NCI-H1417 (cell line): Measurements from ENCODE around the gene STXBP5L.
"Not testable (repeated sequence)": the region's sequence is repeated elsewhere in the genome, so short reads cannot be mapped to it uniquely, and the experiment has no call there.

Experiments used
- DNase-seq, 3 experiments: peaks; one replicate each; lab custom pipeline; 2025; lab: John Stamatoyannopoulos, UW

The STXBP5L gene

GRCh38 chr3:121430664-121431215 is 522.7 kb downstream of the STXBP5L start:
- DNase-seq: no peak

- peak in 2 of 3 experiments; percentile 3 to 18 for DNase-seq
These were observed 523.9 kb downstream of the STXBP5L start for GRCh38 chr3:121431726-121432517.

- DNase-seq: peak in 1 of 3 experiments; percentile 9
These were observed 528.1 kb downstream of the STXBP5L start for GRCh38 chr3:121436074-121436473.

DNA sequence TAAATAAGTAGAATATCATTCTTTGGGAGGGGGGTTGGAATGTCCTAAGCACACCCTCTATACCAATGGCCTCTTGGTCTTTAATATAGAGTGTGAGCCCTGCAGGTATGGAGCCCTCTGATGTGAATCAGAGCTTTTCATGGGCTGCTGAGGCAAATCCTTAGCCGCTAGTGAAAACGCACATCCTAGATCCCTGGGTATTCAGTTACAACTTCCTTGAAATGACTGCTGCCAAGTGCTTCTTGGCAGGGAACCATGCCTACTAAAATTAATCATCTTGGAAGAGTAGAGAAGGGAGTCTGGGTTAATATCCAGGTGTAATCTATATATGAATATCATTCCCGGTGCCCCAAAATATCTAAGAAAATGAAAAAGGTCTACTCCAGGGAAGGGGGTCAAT is 528.6 kb downstream of the STXBP5L start:
- no peak for DNase-seq

DNA sequence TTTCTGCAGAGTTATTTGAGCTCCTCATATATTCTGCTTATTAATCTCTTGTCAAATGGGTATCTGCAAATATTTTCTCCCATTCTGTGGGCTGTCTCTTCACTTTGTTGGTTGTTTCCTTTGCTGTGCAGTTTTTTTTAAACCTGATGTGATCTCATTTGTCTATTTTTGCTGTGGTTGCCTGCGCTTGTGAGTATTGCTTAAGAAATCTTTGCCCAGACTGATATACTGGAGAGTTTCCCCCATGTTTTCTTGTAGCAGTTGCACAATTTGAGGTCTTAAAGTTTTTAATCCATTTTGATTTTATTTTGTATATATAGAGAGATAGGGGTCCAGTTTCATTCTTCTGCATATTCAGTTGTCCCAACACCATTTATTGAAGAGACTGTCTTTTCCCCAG is 535.5 kb downstream of the STXBP5L start:
- no peak for DNase-seq

- DNase-seq: not testable (repeated sequence)
These were observed 543.7 kb downstream of the STXBP5L start for GRCh38 chr3:121451752-121452151.

DNA sequence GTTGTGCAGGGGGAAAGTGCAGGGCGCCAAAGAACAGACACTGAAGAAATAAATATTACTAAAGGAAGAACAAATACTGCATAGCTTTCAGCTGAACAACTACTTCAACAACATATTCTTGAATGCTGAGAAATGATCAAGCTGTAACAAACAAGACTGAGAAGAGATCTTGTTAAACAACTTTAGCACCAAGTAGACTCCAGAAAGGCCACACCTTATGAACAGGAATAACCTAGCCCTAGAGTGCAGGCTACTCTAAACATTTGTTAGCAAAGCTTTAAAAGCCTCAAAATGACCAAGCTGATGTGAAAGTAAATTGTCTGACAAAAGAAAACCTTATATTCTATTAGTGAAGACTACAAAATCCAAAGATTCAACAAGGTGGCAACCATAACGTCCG is 554.6 kb downstream of the STXBP5L start:
- no peak for DNase-seq

DNA sequence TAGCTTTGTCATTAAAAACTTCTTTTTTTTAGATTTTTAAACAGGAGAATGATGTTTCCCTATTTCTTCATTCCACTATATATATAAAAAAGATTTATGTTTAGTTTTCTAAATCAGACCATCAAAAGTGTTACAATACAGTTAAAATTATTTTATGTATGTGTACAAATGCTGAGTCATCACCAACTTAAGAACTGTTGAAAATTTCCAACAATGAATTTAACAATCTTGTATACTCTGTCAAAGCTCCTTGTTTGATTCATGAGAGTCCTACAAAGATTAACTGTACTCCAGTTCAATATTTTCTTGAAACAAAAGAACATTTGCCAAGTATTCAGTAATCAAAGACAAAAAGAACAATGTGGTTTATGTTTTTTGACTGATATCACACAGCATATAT is 555.7 kb downstream of the STXBP5L start:
- no peak for DNase-seq

GRCh38 chr3:121467085-121467484 is 559.1 kb downstream of the STXBP5L start:
- DNase-seq: no peak

GRCh38 chr3:121473001-121473400 is 565.0 kb downstream of the STXBP5L start:
- no peak for DNase-seq
